CD4-positive, alpha-beta T cell treated with Interleukin-21 for 1 hour (primary cell): Measurements from ENCODE around the gene COQ9.
"Not testable (repeated sequence)": the region's sequence is repeated elsewhere in the genome, so short reads cannot be mapped to it uniquely, and the experiment has no call there.

Experiments used
- DNase-seq: peaks from one replicate; pipeline ENCODE4 v3.0.0-alpha.2; 2020

COQ9 gene

GRCh38 chr16:57486858-57487834 is 39.9 kb downstream of the COQ9 start:
- no peak for DNase-seq

- DNase-seq: no peak
Measured at GRCh38 chr16:57489229-57489628, 42.0 kb downstream of the COQ9 start.

GRCh38 chr16:57493767-57494166 is 46.5 kb downstream of the COQ9 start:
- no peak for DNase-seq

GRCh38 chr16:57497121-57497520 is 49.8 kb downstream of the COQ9 start:
- DNase-seq: no peak

GRCh38 chr16:57498031-57498430 is 50.8 kb downstream of the COQ9 start:
- no peak for DNase-seq

GRCh38 chr16:57499941-57500340 is 52.7 kb downstream of the COQ9 start:
- DNase-seq: not testable (repeated sequence)

- no peak for DNase-seq
Measured at GRCh38 chr16:57500578-57501111, 53.4 kb downstream of the COQ9 start.

- no peak for DNase-seq
Measured at GRCh38 chr16:57501492-57501891, 54.2 kb downstream of the COQ9 start.

- no peak for DNase-seq
Measured at GRCh38 chr16:57502048-57502775, 54.9 kb downstream of the COQ9 start.

- DNase-seq: no peak
Measured at GRCh38 chr16:57503366-57503765, 56.1 kb downstream of the COQ9 start.

- no peak for DNase-seq
Measured at GRCh38 chr16:57504001-57504400, 56.7 kb downstream of the COQ9 start.

GRCh38 chr16:57504491-57504890 is 57.2 kb downstream of the COQ9 start:
- DNase-seq: no peak

GRCh38 chr16:57505169-57505568 is 57.9 kb downstream of the COQ9 start:
- DNase-seq: no peak

- no peak for DNase-seq
Measured at GRCh38 chr16:57507136-57508034, 60.1 kb downstream of the COQ9 start.

- DNase-seq: no peak
Measured at GRCh38 chr16:57508035-57508425, 60.8 kb downstream of the COQ9 start.

- no peak for DNase-seq
Measured at GRCh38 chr16:57509231-57509923, 62.1 kb downstream of the COQ9 start.

- no peak for DNase-seq
Measured at GRCh38 chr16:57510016-57510871, 63.0 kb downstream of the COQ9 start.
